Epithelial cell of proximal tubule (primary cell): ENCODE measurements around the gene NRP2. TPM values are rescaled to one million over a fixed set of nuclear protein-coding genes. Genes with fewer than 3 reads are reported as not detected.

Experiments
- DNase-seq: peaks from one replicate; pipeline ENCODE4 v3.0.0-alpha.2; 2011; ENCODE audit warnings: low read depth
- H3K4me3 ChIP-seq: 2 replicates; pipeline ENCODE4 v1.5.1; 2011; ENCODE audit warnings: low read depth, mild to moderate bottlenecking, low read length
- CTCF ChIP-seq: conservative IDR thresholded peaks from 2 replicates; pipeline ENCODE4 v1.5.1; 2012; ENCODE audit warnings: low read depth, mild to moderate bottlenecking, low read length
- total RNA-seq: library from RNA; depleted of rRNA; stranded (reverse); fragments of >200 nt; gene quantifications from 2 replicates; pipeline ENCODE4 v1.2.3, GENCODE V29; 2015

NRP2 gene
- total RNA-seq, 1 donor from 2014 or later, result 36.5 TPM

- DNase-seq, result no peak
- H3K4me3 ChIP-seq, result no peak overlapping the region
- no peak for TF ChIP-seq CTCF
Observed at GRCh38 chr2:205837663-205838062, 155.4 kb downstream of the NRP2 start.

GRCh38 chr2:205845446-205845845 is 163.1 kb downstream of the NRP2 start:
- TF ChIP-seq CTCF, result no peak
- no peak overlapping the region for H3K4me3 ChIP-seq
- no peak for DNase-seq
